HCT116 (cell line): ENCODE data around the gene SETD1A. TPM values are rescaled to one million over a fixed set of nuclear protein-coding genes. Genes with fewer than 3 reads are reported as not detected.
"Not testable (repeated sequence)": the region's sequence is repeated elsewhere in the genome, so short reads cannot be mapped to it uniquely, and the experiment has no call there.

Source experiments
- ATAC-seq: fragments of 200-7000 bp; cut with Tn5 transposase; 2 replicates; pipeline ENCODE4 v1.9.1; 2020; ENCODE audit warnings: mild to moderate bottlenecking, moderate library complexity
- BruUV-seq: library from RNA; stranded (reverse); fragments of 400-500 nt; replicated peaks from 2 replicates; lab custom pipeline; 2021; lab: Mats Ljungman, UMichigan
- CTCF ChIA-PET: fragments of 300-600 bp; sonication (Branson Sonifier 250); formaldehyde crosslinking; loops from one replicate; lab custom pipeline; 2021; ENCODE audit warnings: antibody characterized with exemption; lab: Charles Lee
- POLR2A ChIA-PET: fragments of 300-600, 350-600 bp; sonication (Branson Sonifier 250); formaldehyde crosslinking; loops from one replicate; lab custom pipeline; 2021; ENCODE audit warnings: antibody characterized with exemption; lab: Charles Lee
- RAD21 ChIA-PET, 2 experiments: fragments of 300-600 bp; sonication (Branson Sonifier 250); formaldehyde crosslinking; loops; one replicate each; lab custom pipeline; 2023; ENCODE audit warnings: low total read pairs in 2 of 2; ENCODE audit not compliant: uncharacterized antibody in 2 of 2, unreplicated experiment in 2 of 2, low non-redundant PET in 1 of 2; lab: Charles Lee
- DNase-seq: peaks from one replicate; pipeline ENCODE4 v3.0.0-alpha.2; 2010; ENCODE audit warnings: low read depth, low spot score
- H2AFZ ChIP-seq: fragments of 200-600 bp; shearing (Covaris generic), sonication (generic); 2 replicates; pipeline ENCODE4 v1.6.1; 2017; ENCODE audit warnings: low read depth, mixed run types, mixed read lengths, antibody characterized with exemption, low read length; ENCODE audit not compliant: poor library complexity, severe bottlenecking
- H3K27ac ChIP-seq: 2 replicates; pipeline ENCODE4 v1.5.1; 2012; ENCODE audit warnings: low read depth, low read length
- H3K27me3 ChIP-seq: fragments of 200-600 bp; sonication (generic); 2 replicates; pipeline ENCODE4 v1.6.1; 2016; ENCODE audit warnings: mixed run types, low read length, mixed read lengths; ENCODE audit not compliant: insufficient read depth
- H3K36me3 ChIP-seq, 2 experiments: fragments of 200-500 bp in 1 of 2; fragments of 200-600 bp in 1 of 2; sonication (Bioruptor generic) in 1 of 2; sonication (generic) in 1 of 2; 2 replicates each; pipeline versions ENCODE4 v1.5.1 to v1.6.1; 2014 to 2016; ENCODE audit warnings: low read length in 2 of 2, inconsistent platforms in 1 of 2, mixed read lengths in 1 of 2, mixed run types in 1 of 2; ENCODE audit not compliant: insufficient read depth in 2 of 2, control insufficient read depth in 1 of 2
- H3K4me1 ChIP-seq, 2 experiments: fragments of 200-600 bp in 1 of 2; sonication (generic) in 1 of 2; 2 replicates each; pipeline versions ENCODE4 v1.5.1 to v1.6.1; 2012 to 2017; ENCODE audit warnings: low read length in 2 of 2, inconsistent platforms in 1 of 2, mild to moderate bottlenecking in 1 of 2, mixed read lengths in 1 of 2, mixed run types in 1 of 2, moderate library complexity in 1 of 2; ENCODE audit not compliant: insufficient read depth in 2 of 2, control insufficient read depth in 1 of 2
- H3K4me2 ChIP-seq: fragments of 200-600 bp; sonication (generic); 2 replicates; pipeline ENCODE4 v1.6.1; 2017; ENCODE audit warnings: mixed run types, low read length, mixed read lengths
- H3K4me3 ChIP-seq, 2 experiments: fragments of 200-600 bp in 1 of 2; sonication (generic) in 1 of 2; replicated peaks in 1 of 2; 2 replicates each; pipeline ENCODE4 v1.5.1; 2011 to 2016; ENCODE audit warnings: low read length in 2 of 2, control low read depth in 1 of 2, low read depth in 1 of 2, mild to moderate bottlenecking in 1 of 2, mixed read lengths in 1 of 2, mixed run types in 1 of 2
- H3K79me2 ChIP-seq: fragments of 200-600 bp; sonication (generic); 2 replicates; pipeline ENCODE4 v1.6.1; 2017; ENCODE audit warnings: mild to moderate bottlenecking, mixed run types, low read length, moderate library complexity, mixed read lengths; ENCODE audit not compliant: insufficient read depth
- H3K9ac ChIP-seq: fragments of 200-600 bp; sonication (generic); 2 replicates; pipeline ENCODE4 v1.6.1; 2016; ENCODE audit warnings: low read length, mixed read lengths
- H3K9me2 ChIP-seq: fragments of 200-600 bp; sonication (generic), shearing (Covaris generic); 2 replicates; pipeline ENCODE4 v1.6.1; 2017; ENCODE audit warnings: mixed run types, mild to moderate bottlenecking, moderate library complexity; ENCODE audit not compliant: insufficient read depth
- H3K9me3 ChIP-seq, 2 experiments: fragments of 200-500 bp in 1 of 2; fragments of 200-600 bp in 1 of 2; sonication (Bioruptor generic) in 1 of 2; sonication (generic) in 1 of 2; 2 replicates each; pipeline ENCODE4 v1.6.1; 2014 to 2017; ENCODE audit warnings: low read length in 2 of 2, mixed read lengths in 2 of 2, inconsistent platforms in 1 of 2, low read depth in 1 of 2, mild to moderate bottlenecking in 1 of 2, mixed run types in 1 of 2, moderate library complexity in 1 of 2; ENCODE audit not compliant: control insufficient read depth in 1 of 2, insufficient read depth in 1 of 2
- H4K20me1 ChIP-seq: fragments of 200-600 bp; sonication (generic), shearing (Covaris generic); 2 replicates; pipeline ENCODE4 v1.6.1; 2017; ENCODE audit warnings: mixed run types, mild to moderate bottlenecking, moderate library complexity; ENCODE audit not compliant: insufficient read depth
- RAD21 ChIP-seq: IDR thresholded peaks from 2 replicates; pipeline ENCODE4 v1.6.1; 2012; ENCODE audit warnings: low read depth, mild to moderate bottlenecking
- ZNF274 ChIP-seq: fragments of 200-500 bp; sonication (Bioruptor generic); IDR thresholded peaks from 2 replicates; pipeline ENCODE4 v1.6.1; 2014; ENCODE audit warnings: mild to moderate bottlenecking, low read depth, low read length, inconsistent platforms
- intact Hi-C: fragments of 100-400 bp; cut with micrococcal nuclease; formaldehyde crosslinking; loops from 2 replicates; pipeline ENCODE4 v1.10.0; 2022
- total RNA-seq: library from RNA; stranded (reverse); gene quantifications from one replicate; pipeline ENCODE4 v1.2.1, GENCODE V29; 2021; ENCODE audit not compliant: unreplicated experiment
- TF ChIP-seq, protein P1 (sequence below), 3 experiments: fragments of 200-600 bp in 1 of 3; sonication (generic) in 1 of 3; IDR thresholded peaks in 2 of 3; conservative IDR thresholded peaks in 1 of 3; 2 replicates each; pipeline ENCODE4 v1.5.1; 2012 to 2017; ENCODE audit warnings: low read depth in 2 of 3, low read length in 2 of 3, antibody characterized with exemption in 1 of 3, borderline replicate concordance in 1 of 3, control low read depth in 1 of 3, mild to moderate bottlenecking in 1 of 3, mixed read lengths in 1 of 3, mixed run types in 1 of 3, moderate library complexity in 1 of 3; ENCODE audit not compliant: insufficient read depth in 1 of 3

Gene SETD1A
- total RNA-seq, 1 experiment from 2014 or later = 26.9 TPM

- RAD21 ChIA-PET, ATAC-seq, H4K20me1 ChIP-seq, H3K4me2 ChIP-seq, H2AFZ ChIP-seq, H3K4me3 ChIP-seq, DNase-seq, H3K9ac ChIP-seq, CTCF ChIA-PET, H3K36me3 ChIP-seq, H3K9me2 ChIP-seq, H3K27me3 ChIP-seq, POLR2A ChIA-PET, BruUV-seq, H3K79me2 ChIP-seq, H3K27ac ChIP-seq, H3K4me1 ChIP-seq, intact Hi-C loops, H3K9me3 ChIP-seq: not testable (repeated sequence)
These were observed 55.7 kb downstream of the SETD1A start for GRCh38 chr16:31013292-31013691.

- Histone ChIP-seq H3K9me2 (no peaks in the 10 kb centered on the region), H3K9ac (no peak overlapping the region), H2AFZ (no peak overlapping the region), H3K27ac (no peak overlapping the region), H3K4me3 (no peak overlapping the region), H3K4me1 (no peaks in the 10 kb centered on the region), H4K20me1 (no peaks in the 10 kb centered on the region), H3K36me3 (no peaks in the 10 kb centered on the region), H3K4me2 (no peak overlapping the region), H3K79me2 (no peaks in the 10 kb centered on the region), H3K27me3 (peaks cover 7% of the 10 kb centered on the region; the same call in 1 of the 2 replicates), H3K9me3 (no peaks in the 10 kb centered on the region)
- ChIA-PET POLR2A (interaction anchor here (1.0 kb wide), 1 partner anchor 199 kb away, joined by 3 read pairs; no protein-coding TSS in a partner anchor), RAD21 (no interaction called here), CTCF (interaction anchor here (0.7 to 0.9 kb wide), 2 partner anchors 31 to 171 kb away, joined by 3 to 4 read pairs; partner anchors contain the start of gene HSD3B7)
- DNase-seq (no peak), ATAC-seq (peak; percentile 66; the same call in 1 of the 2 replicates)
- TF ChIP-seq, protein P1, sequence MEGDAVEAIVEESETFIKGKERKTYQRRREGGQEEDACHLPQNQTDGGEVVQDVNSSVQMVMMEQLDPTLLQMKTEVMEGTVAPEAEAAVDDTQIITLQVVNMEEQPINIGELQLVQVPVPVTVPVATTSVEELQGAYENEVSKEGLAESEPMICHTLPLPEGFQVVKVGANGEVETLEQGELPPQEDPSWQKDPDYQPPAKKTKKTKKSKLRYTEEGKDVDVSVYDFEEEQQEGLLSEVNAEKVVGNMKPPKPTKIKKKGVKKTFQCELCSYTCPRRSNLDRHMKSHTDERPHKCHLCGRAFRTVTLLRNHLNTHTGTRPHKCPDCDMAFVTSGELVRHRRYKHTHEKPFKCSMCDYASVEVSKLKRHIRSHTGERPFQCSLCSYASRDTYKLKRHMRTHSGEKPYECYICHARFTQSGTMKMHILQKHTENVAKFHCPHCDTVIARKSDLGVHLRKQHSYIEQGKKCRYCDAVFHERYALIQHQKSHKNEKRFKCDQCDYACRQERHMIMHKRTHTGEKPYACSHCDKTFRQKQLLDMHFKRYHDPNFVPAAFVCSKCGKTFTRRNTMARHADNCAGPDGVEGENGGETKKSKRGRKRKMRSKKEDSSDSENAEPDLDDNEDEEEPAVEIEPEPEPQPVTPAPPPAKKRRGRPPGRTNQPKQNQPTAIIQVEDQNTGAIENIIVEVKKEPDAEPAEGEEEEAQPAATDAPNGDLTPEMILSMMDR (IDR thresholded peaks at IDR 0.05 in 2 of 3, conservative IDR thresholded peaks at IDR 0.05 in 1 of 3; ENCODE audit: borderline replicate concordance in 1 of 3, insufficient read depth in 1 of 3, low read depth in 2 of 3, low read length in 2 of 3) = peak in 1 of 3 experiments; percentile 10; a peak in 1 of 6 replicates
- TF ChIP-seq RAD21 = peak; percentile 39
- TF ChIP-seq ZNF274 = no peak
- intact Hi-C loops = loop anchor here (2.0 kb wide), 1 partner anchor 31 kb away; the partner anchor contains the start of gene HSD3B7
- BruUV-seq = no TSS peak
These were observed 58.5 kb downstream of the SETD1A start for GRCh38 chr16:31016018-31016417.

- intact Hi-C loops = loop anchor here (2.0 kb wide), 1 partner anchor 33 kb away; the partner anchor contains the start of gene HSD3B7
- not testable (repeated sequence) for H3K27me3 ChIP-seq
These were observed 60.2 kb downstream of the SETD1A start for GRCh38 chr16:31017756-31018155.

More at GRCh38 chr16:31017756-31018155, 60.2 kb downstream of the SETD1A start:
- DNase-seq, POLR2A ChIA-PET, H3K9me2 ChIP-seq, H3K4me1 ChIP-seq, H3K79me2 ChIP-seq, H2AFZ ChIP-seq, H3K4me2 ChIP-seq, ATAC-seq, RAD21 ChIA-PET, H3K4me3 ChIP-seq, H4K20me1 ChIP-seq, H3K9me3 ChIP-seq, BruUV-seq, CTCF ChIA-PET, H3K36me3 ChIP-seq, H3K9ac ChIP-seq, H3K27ac ChIP-seq: not testable (repeated sequence)
